GM12878 (cell line): ENCODE data around the gene FMNL2.

Source experiments
- CHD1 ChIP-seq: IDR thresholded peaks from 2 replicates; pipeline ENCODE4 v1.6.1; 2012; ENCODE audit warnings: low read depth, low read length, improper control_type of control experiment
- CHD2 ChIP-seq: IDR thresholded peaks from 2 replicates; pipeline ENCODE4 v1.6.1; 2011; ENCODE audit warnings: low read depth, low read length, improper control_type of control experiment, borderline replicate concordance
- CREB1 ChIP-seq: IDR thresholded peaks from 2 replicates; pipeline ENCODE4 v1.6.1; 2012; ENCODE audit warnings: low read depth, mild to moderate bottlenecking, inconsistent platforms
- CTCF ChIP-seq, 3 experiments: IDR thresholded peaks in 2 of 3; conservative IDR thresholded peaks in 1 of 3; 2 replicates each; pipeline ENCODE4 v1.5.1; 2011; ENCODE audit warnings: low read depth in 3 of 3, low read length in 3 of 3, mild to moderate bottlenecking in 3 of 3, control low read depth in 2 of 3, moderate library complexity in 2 of 3, inconsistent platforms in 1 of 3, mixed read lengths in 1 of 3; ENCODE audit not compliant: control insufficient read depth in 2 of 3, insufficient read depth in 1 of 3; ENCODE audit errors: extremely low read depth in 1 of 3
- EGR1 ChIP-seq, 2 experiments: IDR thresholded peaks; 1 replicate in 1 of 2; 2 replicates in 1 of 2; pipeline ENCODE4 v1.6.1; 2011 to 2012; ENCODE audit warnings: low read depth in 2 of 2, low read length in 2 of 2, borderline replicate concordance in 1 of 2, mild to moderate bottlenecking in 1 of 2, moderate library complexity in 1 of 2
- EP300 ChIP-seq, 2 experiments: fragments of 150-350 bp in 1 of 2; IDR thresholded peaks; 2 replicates each; pipeline ENCODE4 v1.6.1; 2011 to 2012; ENCODE audit warnings: low read depth in 2 of 2, low read length in 2 of 2, borderline replicate concordance in 1 of 2, improper control_type of control experiment in 1 of 2, inconsistent platforms in 1 of 2; ENCODE audit not compliant: control insufficient read depth in 1 of 2
- IRF5 ChIP-seq: fragments of 450-650 bp; IDR thresholded peaks from 2 replicates; pipeline ENCODE4 v1.6.1; 2017; ENCODE audit warnings: borderline replicate concordance
- NFIC ChIP-seq: IDR thresholded peaks from 2 replicates; pipeline ENCODE4 v1.6.1; 2012; ENCODE audit warnings: low read depth, mild to moderate bottlenecking, inconsistent platforms, low read length, moderate library complexity
- NR2C1 ChIP-seq: fragments of 450-650 bp; IDR thresholded peaks from 2 replicates; pipeline ENCODE4 v1.6.1; 2017; ENCODE audit warnings: antibody characterized with exemption, mild to moderate bottlenecking, moderate library complexity
- POU2F2 ChIP-seq: IDR thresholded peaks from 3 replicates; pipeline ENCODE4 v1.6.1; 2011; ENCODE audit warnings: low read depth, mild to moderate bottlenecking, low read length, borderline replicate concordance
- SIX5 ChIP-seq: IDR thresholded peaks from 2 replicates; pipeline ENCODE4 v1.6.1; 2011; ENCODE audit warnings: mild to moderate bottlenecking, low read depth, low read length, moderate library complexity; ENCODE audit not compliant: severe bottlenecking
- YY1 ChIP-seq: IDR thresholded peaks from 2 replicates; pipeline ENCODE4 v1.6.1; 2011; ENCODE audit warnings: low read depth, mild to moderate bottlenecking, low read length
- ZBTB11 ChIP-seq: fragments of 450-650 bp; formaldehyde crosslinking; IDR thresholded peaks from 2 replicates; pipeline ENCODE4 v1.5.0; 2022; ENCODE audit warnings: mild to moderate bottlenecking, missing genetic modification characterization
- ZNF24 ChIP-seq: fragments of 450-650 bp; IDR thresholded peaks from 2 replicates; pipeline ENCODE4 v1.6.1; 2017; ENCODE audit warnings: antibody characterized with exemption, mild to moderate bottlenecking

GRCh38 chr2:152426801-152427200 is 91.8 kb downstream of the FMNL2 start:
- TF ChIP-seq CHD2 (no peak), NR2C1 (no peak), ZBTB11 (CRISPR knock-in tag) (no peak), ZNF24 (no peak), POU2F2 (no peak), NFIC (no peak), CREB1 (no peak), CHD1 (no peak), YY1 (no peak), CTCF (IDR thresholded peaks at IDR 0.05 in 2 of 3, conservative IDR thresholded peaks at IDR 0.05 in 1 of 3; ENCODE audit: control insufficient read depth in 2 of 3, extremely low read depth in 1 of 3, insufficient read depth in 1 of 3, low read depth in 3 of 3, low read length in 3 of 3) (no peak), EGR1 (IDR thresholded peaks at IDR 0.05; ENCODE audit: borderline replicate concordance in 1 of 2, low read depth in 2 of 2, low read length in 2 of 2) (no peak), IRF5 (no peak), SIX5 (no peak), EP300 (IDR thresholded peaks at IDR 0.05; ENCODE audit: borderline replicate concordance in 1 of 2, control insufficient read depth in 1 of 2, low read depth in 2 of 2, low read length in 2 of 2) (no peak)
